GM21528 (cell line): ENCODE results near the gene GLRX2.
"Not testable (repeated sequence)": the region's sequence is repeated elsewhere in the genome, so short reads cannot be mapped to it uniquely, and the experiment has no call there.

Experiments used
- ATAC-seq: cut with Tn5 transposase; IDR thresholded peaks from one replicate; pipeline ENCODE4 v1.9.1; 2021; ENCODE audit warnings: mild to moderate bottlenecking, moderate library complexity; ENCODE audit not compliant: unreplicated experiment, low FRiP score

Gene GLRX2

GRCh38 chr1:193068013-193068412, 37.2 kb downstream of the GLRX2 start:
- ATAC-seq, result no peak

GRCh38 chr1:193066606-193067005, 38.6 kb downstream of the GLRX2 start:
- ATAC-seq, result no peak

- no peak for ATAC-seq
Observed at GRCh38 chr1:193065954-193066353, 39.3 kb downstream of the GLRX2 start.

GRCh38 chr1:193062698-193063463, 42.3 kb downstream of the GLRX2 start:
- no peak for ATAC-seq

- no peak for ATAC-seq
Observed at GRCh38 chr1:193060938-193061337, 44.3 kb downstream of the GLRX2 start.

GRCh38 chr1:193060406-193060805, 44.8 kb downstream of the GLRX2 start:
- ATAC-seq, result no peak

- ATAC-seq, result no peak
Observed at GRCh38 chr1:193060115-193060403, 45.2 kb downstream of the GLRX2 start.

GRCh38 chr1:193059282-193060114, 45.7 kb downstream of the GLRX2 start, which contains the start of the genes RO60 and UCHL5:
Gene RO60 (plus strand): TSS chr1:193059612. CDS start chr1:193069055, 9,443 bp downstream.
Gene UCHL5 (minus strand): TSS chr1:193059360. CDS start chr1:193059260, 100 bp downstream.
- peak; percentile 95 for ATAC-seq

GRCh38 chr1:193058529-193059281, 46.5 kb downstream of the GLRX2 start:
- peak; percentile 56 for ATAC-seq

- ATAC-seq, result no peak
Observed at GRCh38 chr1:193054169-193054675, 51.0 kb downstream of the GLRX2 start.

GRCh38 chr1:193048913-193049312, 56.3 kb downstream of the GLRX2 start:
- not testable (repeated sequence) for ATAC-seq
